Astrocyte (in vitro differentiated cells and primary cell): ENCODE data around the gene NEURL4.

Experiments used
- CTCF ChIP-seq: IDR thresholded peaks from 2 replicates; pipeline ENCODE4 v1.5.1; 2011; ENCODE audit warnings: low read depth, mild to moderate bottlenecking, inconsistent platforms, low read length, moderate library complexity; ENCODE audit not compliant: insufficient read depth
- EZH2 ChIP-seq: IDR thresholded peaks from 2 replicates; pipeline ENCODE4 v1.6.1; 2012; ENCODE audit warnings: mild to moderate bottlenecking, low read length, inconsistent platforms; ENCODE audit not compliant: insufficient read depth

GRCh38 chr17:7325031-7325528, 4.1 kb downstream of the NEURL4 start:
- TF ChIP-seq CTCF (no peak), EZH2 (no peak)
